Heart left ventricle (tissue), 16 donors: Measurements from ENCODE around the gene RUNX1. TPM values are rescaled to one million over a fixed set of nuclear protein-coding genes. Genes with fewer than 3 reads are reported as not detected.

ENCODE experiments used
- ATAC-seq, 4 donors: fragments of 200-7000 bp; cut with Tn5 transposase; one replicate each; pipeline ENCODE4 v1.9.1; 2020 to 2022; ENCODE audit warnings: moderate library complexity in 4 of 4, mild to moderate bottlenecking in 3 of 4, moderate number of reproducible peaks in 1 of 4
- DNase-seq, 5 donors: peaks; one replicate each; pipeline ENCODE4 v3.0.0-alpha.2; 2020
- H3K27ac ChIP-seq, 12 donors: fragments of 200-600 bp; sonication (generic) in 4 of 12; one replicate each; pipeline versions ENCODE4 v1.5.0 to v1.8.0; 2016 to 2022; ENCODE audit warnings: mild to moderate bottlenecking in 2 of 12
- H3K27me3 ChIP-seq, 9 donors: fragments of 200-600 bp; sonication (generic) in 2 of 9; one replicate each; pipeline versions ENCODE4 v1.5.1 to v1.8.0; 2016 to 2022; ENCODE audit warnings: mild to moderate bottlenecking in 3 of 9
- H3K36me3 ChIP-seq, 9 donors: fragments of 200-600 bp; sonication (generic) in 2 of 9; one replicate each; pipeline versions ENCODE4 v1.5.0 to v1.8.0; 2018 to 2022; ENCODE audit warnings: mild to moderate bottlenecking in 2 of 9
- H3K4me1 ChIP-seq, 12 donors: fragments of 200-600 bp; sonication (generic) in 4 of 12; one replicate each; pipeline versions ENCODE4 v1.5.0 to v1.8.0; 2016 to 2022; ENCODE audit warnings: mild to moderate bottlenecking in 3 of 12
- H3K4me3 ChIP-seq, 12 donors: fragments of 200-600 bp; sonication (generic) in 4 of 12; one replicate each; pipeline versions ENCODE4 v1.5.0 to v1.8.0; 2017 to 2022; ENCODE audit warnings: mild to moderate bottlenecking in 9 of 12, moderate library complexity in 4 of 12
- H3K9me3 ChIP-seq, 12 donors: fragments of 200-600 bp; sonication (generic) in 4 of 12; one replicate each; pipeline versions ENCODE4 v1.5.0 to v1.8.0; 2016 to 2022; ENCODE audit warnings: mild to moderate bottlenecking in 1 of 12
- CTCF ChIP-seq, 12 donors: fragments of 200-600 bp; sonication (generic) in 4 of 12; IDR thresholded peaks; one replicate each; pipeline versions ENCODE4 v1.5.0 to v1.8.0; 2018 to 2022; ENCODE audit warnings: antibody characterized with exemption in 12 of 12, mild to moderate bottlenecking in 5 of 12
- POLR2A ChIP-seq, 2 donors: fragments of 450-650 bp; IDR thresholded peaks; one replicate each; pipeline ENCODE4 v1.6.1; 2017; ENCODE audit warnings: antibody characterized with exemption in 2 of 2, mild to moderate bottlenecking in 2 of 2, moderate library complexity in 2 of 2
- WGBS, 4 donors: extraction: QIAGEN DNeasy Blood & Tissue Kit in 2 of 4; methylation state at CpG; one replicate each; pipeline versions ENCODE4 v1.1.5 to v1.1.7; 2013 to 2018; 5-methylcytosine and 5-hydroxymethylcytosine counted together
- intact Hi-C, 10 donors: fragments of 100-400 bp; cut with DNase I; formaldehyde crosslinking; loops; one replicate each; pipeline versions ENCODE4 v1.11.1 to v1.14.2; 2022
- polyA plus RNA-seq, 2 donors: library from polyadenylated mRNA; stranded (reverse); fragments of 200-250 nt; gene quantifications; one replicate each; pipeline ENCODE4 v1.2.3, GENCODE V29; 2013
- total RNA-seq, 9 donors: library from RNA; depleted of rRNA in 2 of 9; stranded (reverse); fragments of >200 nt in 2 of 9; fragmentation: NEBNext Ultra II Directional in 3 of 9; extraction: Animal tissue kit (Norgen Biotek cat#: 25700) in 3 of 9; gene quantifications; one replicate each; pipeline versions ENCODE4 v1.1.0 to v1.2.4, GENCODE V29; 2016 to 2023
- donor health status: ischemic (EF 13 %, LVEDD 7.1; RV severe dilation, severe dysfunction).
- donor health status: healthy with polysubstance abuse.
- donor health status: DM: no; HTN: yes; CAD: no.
- donor health status: DM: no; HTN: no; CAD: no.
- donor health status: ischemic (EF 25% LVEDD 6.9; RV normal size, moderate dysfunction).
- donor health status: ischemic (EF 25% LVEDD 5.7; RV mildly dilated, moderate dysfunction).
- donor health status: healthy.
- donor health status: DM: yes; HTN: yes; CAD: no.
- donor health status: ischemic (EF 35%, LVEDD 5.7; RV mildly dilated, moderate dysfunction).
- donor health status: nonischemic (EF 11% LVEDD 7.7; RV severe dilation, severe dysfunction).
- donor health status: DM: yes; HTN: yes; CAD: no.
- donor health status: PGD.
- donor health status: ischemic (EF 29% LVEDD 5.4; RV normal size, mild dysfunction).
- donor health status: nonischemic (EF 23%, LVEDD 6.1; RV moderate dilation, normal function).

RUNX1 gene
- total and polyA plus RNA-seq, 11 donors, result 0.61 to 54.5 (median 4.1) TPM

DNA sequence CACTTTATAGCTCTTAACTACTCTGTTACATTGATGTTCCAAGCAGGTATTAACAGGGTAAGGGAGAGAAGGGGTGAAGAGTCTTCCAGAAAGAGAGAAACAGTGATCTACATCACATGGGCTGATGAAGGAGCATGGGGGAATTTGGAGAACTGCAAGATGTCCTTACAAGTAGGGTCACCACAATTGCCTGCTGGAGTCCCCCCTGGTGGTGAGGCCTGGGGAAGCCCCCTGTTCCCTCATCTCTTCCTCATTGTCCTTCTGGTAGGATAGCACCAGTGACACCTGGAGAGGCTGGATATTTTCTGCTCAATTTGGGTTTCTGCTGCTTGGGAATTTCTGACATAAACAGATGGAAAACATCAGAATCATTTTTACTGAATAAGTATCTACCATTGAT is 126.6 kb downstream of the RUNX1 start:
- Histone ChIP-seq H3K4me3 (no peak overlapping the region), H3K27ac (no peak overlapping the region), H3K27me3 (no peaks in the 10 kb centered on the region), H3K9me3 (no peaks in the 10 kb centered on the region), H3K36me3 (no peaks in the 10 kb centered on the region), H3K4me1 (peaks cover 0 to 10% (median 0%) of the 10 kb centered on the region in 12 donors)
- DNase-seq (no peak), ATAC-seq (no peak)
- no peak for TF ChIP-seq POLR2A (IDR thresholded peaks at IDR 0.05)
- no peak for TF ChIP-seq CTCF (IDR thresholded peaks at IDR 0.05)
- intact Hi-C loops, result no loop called here

DNA sequence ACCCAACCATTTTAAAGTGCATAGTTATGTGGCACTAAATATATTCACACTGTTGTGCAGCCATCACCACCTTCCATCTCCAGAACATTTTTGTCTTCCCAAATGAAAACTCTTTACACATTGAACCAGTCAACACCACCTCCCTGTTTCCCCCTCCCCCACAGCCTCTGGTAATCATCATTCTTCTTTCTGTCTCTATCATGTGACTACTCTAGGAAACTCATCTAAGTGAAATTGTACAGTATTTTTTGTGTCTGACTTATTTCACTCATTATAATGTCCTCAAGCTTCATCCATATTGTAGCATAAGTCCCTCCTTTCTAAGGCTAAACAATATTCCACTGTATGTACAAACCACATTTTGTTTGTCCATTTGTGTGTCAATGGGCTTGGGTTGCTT is 128.0 kb downstream of the RUNX1 start:
- ATAC-seq (no peak), DNase-seq (no peak)
- Histone ChIP-seq H3K4me3 (no peak overlapping the region), H3K9me3 (no peaks in the 10 kb centered on the region), H3K27me3 (peaks cover 0 to 4% (median 0%) of the 10 kb centered on the region in 9 donors), H3K36me3 (no peaks in the 10 kb centered on the region), H3K27ac (no peak overlapping the region), H3K4me1 (no peaks in the 10 kb centered on the region)
- intact Hi-C loops, result no loop called here
- TF ChIP-seq POLR2A (IDR thresholded peaks at IDR 0.05), result no peak
- no peak for TF ChIP-seq CTCF (IDR thresholded peaks at IDR 0.05)

DNA sequence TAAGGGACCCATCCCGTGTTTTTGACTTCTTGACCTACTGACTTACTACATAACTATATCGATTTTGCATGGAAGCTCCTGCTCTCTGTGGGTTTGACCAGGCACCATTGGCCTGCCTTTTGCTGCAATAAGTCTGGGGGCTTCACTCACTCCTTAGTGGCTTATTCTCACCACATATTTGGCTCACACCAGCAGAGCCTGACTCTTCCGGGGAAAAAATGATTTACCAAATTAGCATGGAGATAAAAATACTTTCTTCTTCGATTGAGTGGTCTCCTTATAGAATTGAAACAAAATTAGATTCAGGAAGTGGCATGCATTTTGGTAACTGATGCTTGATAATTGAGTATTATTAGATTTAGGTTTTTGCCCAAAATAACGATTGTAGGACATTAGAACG is 129.7 kb downstream of the RUNX1 start:
- TF ChIP-seq POLR2A (IDR thresholded peaks at IDR 0.05) (no peak), CTCF (IDR thresholded peaks at IDR 0.05) (no peak)
- Histone ChIP-seq H3K4me1 (peaks cover 0 to 4% (median 0%) of the 10 kb centered on the region in 12 donors), H3K9me3 (no peaks in the 10 kb centered on the region), H3K36me3 (no peaks in the 10 kb centered on the region), H3K27ac (no peak overlapping the region), H3K4me3 (no peak overlapping the region), H3K27me3 (peaks cover 0 to 10% (median 0%) of the 10 kb centered on the region in 9 donors)
- intact Hi-C loops, result no loop called here
- ATAC-seq (no peak), DNase-seq (no peak)
- WGBS, 4 donors, result 58 to 66% (median 62%) methylated on average over 6 of the region's 6 CpGs

- Histone ChIP-seq H3K27ac (no peak overlapping the region), H3K4me1 (peaks cover 0 to 17% (median 0%) of the 10 kb centered on the region in 12 donors), H3K4me3 (no peak overlapping the region), H3K36me3 (no peaks in the 10 kb centered on the region), H3K9me3 (no peaks in the 10 kb centered on the region), H3K27me3 (peaks cover 0 to 33% (median 3%) of the 10 kb centered on the region in 9 donors)
- ATAC-seq (no peak), DNase-seq (no peak)
- TF ChIP-seq CTCF (IDR thresholded peaks at IDR 0.05), result no peak
- no peak for TF ChIP-seq POLR2A (IDR thresholded peaks at IDR 0.05)
- 53 to 73% (median 66%) methylated on average over 7 of the region's 7 CpGs for WGBS, 4 donors
- intact Hi-C loops, result no loop called here
Measured at GRCh38 chr21:34916446-34916845, 132.7 kb downstream of the RUNX1 start.
